Measurements from ENCODE around the gene TCAF1. TPM values are rescaled to one million over a fixed set of nuclear protein-coding genes. Genes with fewer than 3 reads are reported as not detected.
"Not testable (repeated sequence)": the region's sequence is repeated elsewhere in the genome, so short reads cannot be mapped to it uniquely, and the experiment has no call there.

The TCAF1 gene
- total RNA-seq, 1 donor from 2014 or later, result 12.6 TPM

DNA sequence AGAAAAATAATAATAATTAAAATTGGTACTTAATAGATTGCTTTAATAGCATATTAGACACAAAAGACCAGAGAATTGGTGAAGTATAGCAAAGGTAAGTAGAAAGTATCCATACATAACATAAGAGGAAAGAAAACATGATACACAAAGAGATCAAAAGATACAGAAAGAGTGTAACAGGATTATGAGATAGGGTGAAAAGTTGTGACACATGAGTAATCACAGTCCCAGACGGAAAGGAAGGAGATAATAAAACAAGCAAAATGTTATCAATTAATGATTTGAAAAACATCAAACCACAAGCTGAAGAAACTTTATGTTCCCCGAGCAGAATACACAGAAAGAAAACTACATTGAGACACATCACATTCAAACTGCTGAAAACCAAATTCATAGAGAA is 10.5 kb downstream of the TCAF1 start:
- H3K4me1 Mint-ChIP-seq, result peaks cover 2% of the 10 kb centered on the region
- no peak for DNase-seq
- peaks cover 4% of the 10 kb centered on the region for H3K36me3 Mint-ChIP-seq (ENCODE audit: low read depth)
- H3K27ac Mint-ChIP-seq, result no peak overlapping the region
- H3K4me3 Mint-ChIP-seq, result no peak overlapping the region
- H3K9me3 Mint-ChIP-seq, result peaks cover 9% of the 10 kb centered on the region
- intact Hi-C loops (cut with micrococcal nuclease), result no loop called here
- H3K27me3 Mint-ChIP-seq, result no peaks in the 10 kb centered on the region

DNA sequence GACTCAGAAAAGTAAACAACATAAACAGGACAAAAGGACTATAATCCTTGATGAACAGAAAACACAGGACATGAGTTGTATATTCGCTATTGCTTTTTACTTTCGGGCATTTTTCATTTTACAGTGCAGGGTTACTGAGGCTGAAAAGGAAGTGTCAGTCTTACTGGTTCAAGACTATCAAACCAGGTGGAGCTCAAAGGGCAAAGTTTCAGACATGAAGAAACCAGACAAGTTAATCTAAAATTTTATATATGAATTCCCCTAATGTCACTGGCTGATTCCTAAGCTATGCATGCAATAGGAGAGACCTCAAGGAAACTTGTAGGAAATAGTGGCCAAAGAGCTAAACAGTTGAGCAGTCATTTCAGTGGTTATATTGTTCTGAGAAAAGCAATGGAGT is 11.4 kb downstream of the TCAF1 start:
- Mint-ChIP-seq H3K27me3 (peaks cover 2% of the 10 kb centered on the region), H3K4me3 (no peak overlapping the region), H3K9me3 (peaks cover 9% of the 10 kb centered on the region), H3K4me1 (peaks cover 2% of the 10 kb centered on the region), H3K36me3 (ENCODE audit: low read depth) (peaks cover 4% of the 10 kb centered on the region), H3K27ac (no peak overlapping the region)
- DNase-seq, result no peak
- intact Hi-C loops (cut with micrococcal nuclease), result no loop called here

DNA sequence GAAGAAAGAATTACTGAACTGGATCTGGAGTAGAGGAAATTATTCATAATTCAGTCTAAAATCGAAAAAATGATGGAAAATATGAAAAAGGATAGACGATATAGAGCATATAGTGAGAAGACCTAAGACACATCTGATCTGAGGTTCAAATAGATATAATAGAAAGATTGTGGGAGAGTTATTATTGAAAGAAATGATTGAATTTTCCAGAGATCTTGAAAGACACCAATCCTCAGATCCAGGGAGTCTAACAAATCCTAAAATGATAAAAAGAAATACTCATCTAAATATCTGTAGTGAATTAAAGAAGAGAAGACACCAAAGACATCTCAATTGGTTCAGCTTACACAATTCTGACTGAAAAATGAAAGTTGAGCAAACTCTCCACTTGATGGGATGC is 12.9 kb downstream of the TCAF1 start:
- H3K4me1 Mint-ChIP-seq, result peaks cover 2% of the 10 kb centered on the region
- H3K27me3 Mint-ChIP-seq, result peaks cover 7% of the 10 kb centered on the region
- H3K36me3 Mint-ChIP-seq (ENCODE audit: low read depth), result peaks cover 4% of the 10 kb centered on the region
- H3K27ac Mint-ChIP-seq, result no peak overlapping the region
- DNase-seq, result no peak
- intact Hi-C loops (cut with micrococcal nuclease), result no loop called here
- no peak overlapping the region for H3K4me3 Mint-ChIP-seq
- peaks cover 9% of the 10 kb centered on the region for H3K9me3 Mint-ChIP-seq

DNA sequence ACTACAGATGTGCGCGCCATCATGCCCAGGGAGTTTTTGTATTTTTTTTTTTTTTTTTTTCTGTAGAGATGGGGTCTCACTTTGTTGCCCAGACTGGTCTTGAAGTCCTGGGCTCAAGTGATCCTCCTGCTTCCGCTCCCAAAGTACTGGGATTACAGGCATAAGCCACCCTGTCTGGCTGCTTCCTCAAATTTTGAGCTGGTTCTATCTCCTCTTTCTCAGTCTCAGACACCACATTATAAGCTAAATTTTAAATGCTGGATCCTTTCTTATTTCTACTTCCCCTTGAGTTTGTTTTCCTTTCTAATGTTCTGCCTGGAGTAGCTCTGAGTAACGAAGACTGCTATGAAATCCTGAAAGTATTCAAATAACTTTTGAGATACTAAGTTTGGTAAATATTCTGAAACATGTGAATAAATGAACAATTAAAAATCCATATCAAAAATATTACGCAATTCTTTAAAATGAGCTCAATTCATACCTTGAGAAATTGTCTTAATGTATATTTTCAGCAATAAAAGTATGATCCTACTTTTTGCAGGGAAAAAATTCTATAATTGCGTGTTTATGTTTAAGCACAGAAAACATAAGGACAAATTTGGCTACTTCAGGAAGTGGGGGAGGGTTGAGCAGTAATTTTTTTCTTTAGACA is 15.0 kb downstream of the TCAF1 start:
- Mint-ChIP-seq H3K27me3 (peaks cover 18% of the 10 kb centered on the region), H3K27ac (no peak overlapping the region), H3K36me3 (ENCODE audit: low read depth) (peaks cover 3% of the 10 kb centered on the region), H3K4me1 (peaks cover 1% of the 10 kb centered on the region), H3K9me3 (peaks cover 9% of the 10 kb centered on the region), H3K4me3 (no peak overlapping the region)
- intact Hi-C loops (cut with micrococcal nuclease), result no loop called here
- no peak for DNase-seq

DNA sequence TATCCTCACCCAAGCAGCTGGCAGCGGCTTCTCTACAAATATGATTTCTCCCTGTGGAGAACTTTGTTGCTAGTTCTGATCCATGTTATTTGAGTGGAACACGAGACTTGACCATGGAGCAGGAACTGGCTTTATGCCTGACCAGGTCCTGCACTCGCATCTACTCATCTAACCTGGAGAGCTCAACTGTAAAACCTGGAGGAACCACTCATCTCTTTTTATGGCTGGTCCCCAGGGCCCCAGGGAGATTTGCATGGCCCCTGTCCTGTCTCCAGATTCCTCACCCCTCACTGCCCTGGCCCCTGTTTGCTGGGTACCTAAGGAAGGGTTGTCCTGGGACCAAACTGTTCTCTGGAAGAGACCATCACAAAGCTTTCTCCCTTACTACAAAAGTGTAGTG is 16.0 kb downstream of the TCAF1 start:
- Mint-ChIP-seq H3K4me1 (peaks cover 1% of the 10 kb centered on the region), H3K27ac (no peak overlapping the region), H3K4me3 (no peak overlapping the region), H3K36me3 (ENCODE audit: low read depth) (peaks cover 3% of the 10 kb centered on the region), H3K27me3 (peaks cover 24% of the 10 kb centered on the region), H3K9me3 (peaks cover 9% of the 10 kb centered on the region)
- intact Hi-C loops (cut with micrococcal nuclease), result no loop called here
- DNase-seq, result no peak

DNA sequence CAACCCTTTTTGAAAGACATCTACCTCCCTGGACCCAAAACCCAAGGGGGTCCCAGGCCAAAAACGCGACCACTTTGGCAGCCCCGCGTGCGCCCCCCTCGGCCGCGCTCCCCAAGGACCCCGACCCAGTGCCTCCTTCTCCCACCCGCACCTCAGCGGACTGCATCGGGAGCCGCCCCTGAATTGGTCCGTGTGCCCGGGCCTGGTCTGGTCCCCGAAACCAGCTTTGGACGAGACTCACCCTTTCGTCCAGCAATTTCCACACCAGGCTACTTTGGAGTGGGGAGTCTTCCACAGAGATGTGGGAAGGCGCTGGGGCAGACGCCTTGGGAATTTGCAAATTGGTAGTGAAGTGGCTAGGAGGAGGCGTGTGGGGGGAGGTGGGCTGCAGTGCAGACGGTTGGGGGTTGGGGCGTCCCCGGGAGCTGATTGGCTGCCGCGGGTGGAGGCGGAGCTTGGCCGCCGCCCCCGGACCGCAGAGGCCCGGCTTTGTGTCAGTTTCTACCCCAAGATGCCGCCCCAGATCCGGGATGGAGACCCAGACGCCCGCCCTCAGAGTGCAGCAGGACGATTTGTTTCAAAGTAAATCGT is 16.9 kb downstream of the TCAF1 start:
- Mint-ChIP-seq H3K4me3 (peak overlapping the region; percentile 51), H3K27me3 (peaks cover 27% of the 10 kb centered on the region), H3K27ac (no peak overlapping the region), H3K36me3 (ENCODE audit: low read depth) (no peaks in the 10 kb centered on the region), H3K4me1 (peaks cover 1% of the 10 kb centered on the region), H3K9me3 (peaks cover 9% of the 10 kb centered on the region)
- peak; percentile 60 for DNase-seq
- intact Hi-C loops (cut with micrococcal nuclease), result no loop called here

DNA sequence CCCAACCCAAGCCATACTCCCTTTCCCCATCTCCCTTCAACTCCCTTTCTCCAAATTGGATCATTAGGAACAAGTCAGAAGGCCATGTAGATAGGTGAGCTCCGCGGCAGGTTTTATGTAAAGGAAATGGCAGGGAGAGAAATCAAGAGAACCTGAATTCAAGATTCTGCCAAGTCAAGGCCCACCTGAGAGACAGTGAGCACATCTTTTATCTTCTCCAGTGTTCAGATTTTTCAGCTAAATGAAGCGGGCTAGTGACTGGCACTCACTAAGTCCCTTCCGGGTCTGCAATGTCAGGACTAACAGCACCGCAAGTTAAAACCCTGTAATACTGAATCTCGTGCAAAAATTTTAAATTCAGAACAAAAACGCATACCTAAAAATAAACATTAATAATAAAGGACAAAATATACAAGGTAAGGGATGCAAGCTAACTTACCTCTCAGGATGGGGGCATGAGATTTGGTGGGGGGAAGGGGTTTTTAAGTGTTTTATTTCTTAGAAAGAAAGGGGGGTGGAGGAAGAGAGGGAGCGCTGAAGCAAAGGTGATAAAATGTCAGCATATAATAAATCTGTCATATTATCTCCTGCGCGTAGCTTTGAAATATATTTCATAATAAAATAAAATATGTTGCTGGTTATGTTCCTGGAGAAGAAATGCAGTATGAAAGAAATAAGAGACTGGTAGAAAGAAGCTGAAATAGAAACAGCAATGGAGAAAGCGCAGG is 17.6 kb downstream of the TCAF1 start:
- no peak overlapping the region for H3K4me3 Mint-ChIP-seq
- intact Hi-C loops (cut with micrococcal nuclease), result no loop called here
- DNase-seq, result no peak
- peaks cover 27% of the 10 kb centered on the region for H3K27me3 Mint-ChIP-seq
- H3K36me3 Mint-ChIP-seq (ENCODE audit: low read depth), result no peaks in the 10 kb centered on the region
- H3K9me3 Mint-ChIP-seq, result peaks cover 6% of the 10 kb centered on the region
- H3K27ac Mint-ChIP-seq, result no peak overlapping the region
- peaks cover 1% of the 10 kb centered on the region for H3K4me1 Mint-ChIP-seq

DNA sequence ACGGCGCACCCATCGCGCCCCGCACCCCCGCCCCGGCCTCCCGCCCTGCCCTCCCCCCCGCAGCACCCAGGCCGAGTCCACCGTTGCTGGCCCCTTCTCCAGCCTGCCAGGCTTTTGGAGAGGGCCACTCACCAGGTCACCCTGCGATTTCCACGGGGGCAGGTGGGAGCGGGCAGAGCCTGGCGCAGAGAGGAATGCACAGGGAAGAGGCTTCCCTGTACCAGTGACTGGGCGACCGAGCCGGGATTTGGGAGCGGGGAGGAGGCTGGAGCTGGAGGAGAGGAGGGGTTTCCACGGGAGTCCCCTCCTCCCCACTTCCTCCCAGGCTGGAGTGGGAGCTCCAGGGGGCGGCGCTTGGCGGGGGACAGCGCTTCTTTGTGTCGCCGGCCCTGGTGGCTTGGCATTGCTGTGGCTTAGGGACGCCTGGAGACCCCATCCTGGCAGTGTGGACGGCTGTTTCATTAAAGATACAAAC is 19.3 kb downstream of the TCAF1 start:
- H3K36me3 Mint-ChIP-seq (ENCODE audit: low read depth), result no peaks in the 10 kb centered on the region
- no peak for DNase-seq
- H3K4me3 Mint-ChIP-seq, result no peak overlapping the region
- intact Hi-C loops (cut with micrococcal nuclease), result no loop called here
- no peaks in the 10 kb centered on the region for H3K9me3 Mint-ChIP-seq
- H3K4me1 Mint-ChIP-seq, result peaks cover 1% of the 10 kb centered on the region
- no peak overlapping the region for H3K27ac Mint-ChIP-seq
- H3K27me3 Mint-ChIP-seq, result peaks cover 29% of the 10 kb centered on the region

DNA sequence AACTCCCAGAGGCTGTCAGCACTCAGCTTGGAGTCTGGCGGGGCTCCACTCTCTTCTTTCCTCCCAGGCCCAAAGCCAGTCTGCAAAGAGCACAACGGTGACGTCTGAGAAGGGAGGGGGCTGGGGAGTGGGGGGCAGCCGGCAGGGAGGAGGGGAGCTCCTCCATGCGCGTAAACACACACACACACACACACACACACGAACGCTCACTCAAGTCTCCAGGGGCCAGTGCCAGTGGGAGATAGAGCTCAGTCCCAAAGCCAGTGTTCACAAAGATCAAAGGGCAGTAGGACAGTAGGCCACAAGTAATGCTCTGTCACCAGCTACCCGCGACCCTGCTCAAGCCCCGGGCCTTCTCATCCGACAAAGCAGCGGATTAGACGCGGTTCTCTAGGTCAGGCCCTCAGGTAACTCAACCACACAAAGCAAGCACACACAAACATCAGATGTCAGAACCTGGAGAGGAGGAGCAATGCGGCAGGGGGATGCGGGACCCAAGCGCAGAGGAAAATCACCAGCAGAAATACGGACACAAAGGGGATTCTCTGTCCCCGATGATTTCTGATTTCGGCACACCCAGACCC is 19.9 kb downstream of the TCAF1 start:
- no peaks in the 10 kb centered on the region for H3K36me3 Mint-ChIP-seq (ENCODE audit: low read depth)
- H3K27me3 Mint-ChIP-seq, result peaks cover 29% of the 10 kb centered on the region
- DNase-seq, result no peak
- H3K9me3 Mint-ChIP-seq, result no peaks in the 10 kb centered on the region
- no peak overlapping the region for H3K4me3 Mint-ChIP-seq
- no peak overlapping the region for H3K27ac Mint-ChIP-seq
- H3K4me1 Mint-ChIP-seq, result peaks cover 1% of the 10 kb centered on the region
- intact Hi-C loops (cut with micrococcal nuclease), result no loop called here

DNA sequence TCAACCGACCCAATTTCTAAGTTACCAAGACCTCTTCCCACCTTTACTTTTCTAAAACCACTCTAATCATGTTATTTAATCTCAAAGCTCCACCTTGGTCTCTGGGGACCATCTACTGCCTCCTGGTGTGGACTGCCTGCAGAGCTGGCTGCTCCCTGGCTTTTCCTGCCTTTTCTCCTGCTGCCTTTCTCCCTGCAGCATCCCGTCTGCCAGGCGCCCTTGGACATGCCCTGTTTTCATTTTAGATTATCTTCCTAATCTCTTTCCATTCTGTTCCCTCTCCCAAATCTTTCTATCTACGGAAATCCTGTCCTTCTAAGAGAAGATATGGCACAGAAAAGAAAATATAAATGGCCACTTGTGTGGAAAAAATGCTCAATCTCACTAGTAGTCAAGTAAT is 23.1 kb downstream of the TCAF1 start:
- no peak for DNase-seq
- peaks cover 21% of the 10 kb centered on the region for H3K27me3 Mint-ChIP-seq
- no peaks in the 10 kb centered on the region for H3K9me3 Mint-ChIP-seq
- H3K27ac Mint-ChIP-seq, result no peak overlapping the region
- intact Hi-C loops (cut with micrococcal nuclease), result no loop called here
- no peak overlapping the region for H3K4me3 Mint-ChIP-seq
- peaks cover 1% of the 10 kb centered on the region for H3K4me1 Mint-ChIP-seq
- no peaks in the 10 kb centered on the region for H3K36me3 Mint-ChIP-seq (ENCODE audit: low read depth)

DNA sequence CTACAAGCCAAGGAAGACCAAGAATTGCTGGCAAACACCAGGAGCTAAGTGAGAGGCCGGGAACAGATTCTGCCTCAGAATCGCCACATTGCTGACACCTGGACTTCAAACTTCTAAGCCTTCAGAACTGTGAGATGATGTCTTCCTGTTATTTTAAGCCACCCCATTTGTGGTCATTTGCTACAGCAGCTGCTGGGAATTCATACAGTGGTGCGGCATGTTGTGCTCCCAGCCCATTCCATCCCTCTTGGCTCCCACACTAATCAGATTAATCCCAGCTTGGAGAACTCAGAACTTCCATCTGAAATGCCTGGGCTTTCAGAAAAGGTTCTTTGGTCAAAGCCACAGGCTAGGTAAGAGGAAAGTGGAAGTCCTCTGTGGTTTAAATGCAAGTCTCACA is 24.9 kb downstream of the TCAF1 start:
- no peak overlapping the region for H3K4me3 Mint-ChIP-seq
- H3K9me3 Mint-ChIP-seq, result no peaks in the 10 kb centered on the region
- peaks cover 12% of the 10 kb centered on the region for H3K27me3 Mint-ChIP-seq
- H3K36me3 Mint-ChIP-seq (ENCODE audit: low read depth), result no peaks in the 10 kb centered on the region
- intact Hi-C loops (cut with micrococcal nuclease), result no loop called here
- no peak for DNase-seq
- no peak overlapping the region for H3K27ac Mint-ChIP-seq
- H3K4me1 Mint-ChIP-seq, result no peaks in the 10 kb centered on the region

DNA sequence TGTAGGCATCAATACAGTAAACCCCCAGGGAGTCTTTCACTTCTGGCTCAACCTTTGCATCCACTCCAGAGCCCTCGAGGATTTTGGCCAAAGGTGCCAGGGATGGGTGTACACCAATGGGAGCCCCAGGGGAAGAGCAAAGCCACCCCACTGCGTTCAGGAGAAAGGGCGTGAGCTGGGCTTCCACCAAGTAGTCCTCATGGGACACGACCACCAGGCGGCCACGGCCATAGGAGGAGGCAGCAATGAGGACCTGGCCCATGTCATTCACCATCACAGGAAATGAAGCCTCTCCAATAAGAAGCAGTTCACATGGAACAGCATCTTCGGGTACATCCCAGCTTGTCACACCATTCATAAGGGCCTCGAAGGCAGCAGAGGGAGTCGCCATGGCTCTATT is 25.8 kb downstream of the TCAF1 start:
- no peak overlapping the region for H3K4me3 Mint-ChIP-seq
- intact Hi-C loops (cut with micrococcal nuclease), result no loop called here
- no peak for DNase-seq
- no peaks in the 10 kb centered on the region for H3K36me3 Mint-ChIP-seq (ENCODE audit: low read depth)
- H3K4me1 Mint-ChIP-seq, result no peaks in the 10 kb centered on the region
- peaks cover 6% of the 10 kb centered on the region for H3K27me3 Mint-ChIP-seq
- no peak overlapping the region for H3K27ac Mint-ChIP-seq
- no peaks in the 10 kb centered on the region for H3K9me3 Mint-ChIP-seq

DNA sequence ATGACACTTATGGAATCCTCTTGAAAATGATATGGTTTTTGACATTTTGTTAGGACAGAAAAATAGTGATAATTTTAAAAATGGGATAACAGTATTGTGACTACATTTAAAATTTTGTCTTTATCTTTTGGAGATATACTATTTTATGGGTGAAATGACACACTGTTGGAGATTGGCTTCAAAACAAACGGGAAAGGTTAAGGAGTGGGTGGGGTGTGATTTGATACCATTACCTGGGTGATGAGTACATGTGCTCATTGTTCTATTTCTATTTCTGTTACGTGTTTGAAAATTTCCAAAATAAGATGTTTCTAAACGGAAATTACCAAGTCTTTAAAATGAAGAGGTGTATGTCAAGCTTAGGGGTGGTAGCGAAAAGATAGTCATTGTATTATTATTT is 28.7 kb downstream of the TCAF1 start:
- DNase-seq; H3K4me1 Mint-ChIP-seq; intact Hi-C loops (cut with micrococcal nuclease); H3K27me3 Mint-ChIP-seq; H3K9me3 Mint-ChIP-seq; H3K4me3 Mint-ChIP-seq; H3K27ac Mint-ChIP-seq; H3K36me3 Mint-ChIP-seq (ENCODE audit: low read depth): not testable (repeated sequence)

DNA sequence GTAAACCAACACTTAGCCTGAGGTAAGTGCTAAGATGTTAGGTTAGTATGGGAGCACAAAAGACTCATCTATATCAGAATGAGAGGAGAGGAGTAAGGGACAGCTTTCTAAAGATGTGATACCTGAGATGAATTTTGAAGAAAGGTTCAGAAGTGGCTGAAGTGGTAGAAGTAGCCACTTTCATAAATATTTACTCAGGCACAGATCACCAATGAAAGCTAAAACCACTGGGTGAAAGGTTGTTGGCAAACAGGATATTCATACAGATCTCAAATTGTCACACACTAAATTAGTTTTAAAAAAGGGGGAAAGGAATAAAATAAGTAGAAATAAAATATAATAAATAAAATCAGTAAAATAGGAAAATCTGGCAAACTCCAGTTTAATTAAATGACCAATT is 30.4 kb downstream of the TCAF1 start:
- H3K27ac Mint-ChIP-seq; H3K27me3 Mint-ChIP-seq; H3K9me3 Mint-ChIP-seq; H3K4me1 Mint-ChIP-seq; H3K36me3 Mint-ChIP-seq (ENCODE audit: low read depth); intact Hi-C loops (cut with micrococcal nuclease); H3K4me3 Mint-ChIP-seq; DNase-seq: not testable (repeated sequence)
